Hematopoietic multipotent progenitor cell treated with erythropoietin and hydrocortisone succinate and interleukin-3 and kit ligand, for 6 days (in vitro differentiated cells): ENCODE data around the gene MGAT5B.
A peak's percentile ranks its signal among the peaks of the same experiment; 100 is the strongest.
"Not testable (repeated sequence)": the region's sequence is repeated elsewhere in the genome, so short reads cannot be mapped to it uniquely, and the experiment has no call there.

Experiments
- DNase-seq: peaks from one replicate; pipeline ENCODE4 v3.0.0-alpha.2; 2015

The MGAT5B gene, protein sequence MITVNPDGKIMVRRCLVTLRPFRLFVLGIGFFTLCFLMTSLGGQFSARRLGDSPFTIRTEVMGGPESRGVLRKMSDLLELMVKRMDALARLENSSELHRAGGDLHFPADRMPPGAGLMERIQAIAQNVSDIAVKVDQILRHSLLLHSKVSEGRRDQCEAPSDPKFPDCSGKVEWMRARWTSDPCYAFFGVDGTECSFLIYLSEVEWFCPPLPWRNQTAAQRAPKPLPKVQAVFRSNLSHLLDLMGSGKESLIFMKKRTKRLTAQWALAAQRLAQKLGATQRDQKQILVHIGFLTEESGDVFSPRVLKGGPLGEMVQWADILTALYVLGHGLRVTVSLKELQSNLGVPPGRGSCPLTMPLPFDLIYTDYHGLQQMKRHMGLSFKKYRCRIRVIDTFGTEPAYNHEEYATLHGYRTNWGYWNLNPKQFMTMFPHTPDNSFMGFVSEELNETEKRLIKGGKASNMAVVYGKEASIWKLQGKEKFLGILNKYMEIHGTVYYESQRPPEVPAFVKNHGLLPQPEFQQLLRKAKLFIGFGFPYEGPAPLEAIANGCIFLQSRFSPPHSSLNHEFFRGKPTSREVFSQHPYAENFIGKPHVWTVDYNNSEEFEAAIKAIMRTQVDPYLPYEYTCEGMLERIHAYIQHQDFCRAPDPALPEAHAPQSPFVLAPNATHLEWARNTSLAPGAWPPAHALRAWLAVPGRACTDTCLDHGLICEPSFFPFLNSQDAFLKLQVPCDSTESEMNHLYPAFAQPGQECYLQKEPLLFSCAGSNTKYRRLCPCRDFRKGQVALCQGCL

DNA sequence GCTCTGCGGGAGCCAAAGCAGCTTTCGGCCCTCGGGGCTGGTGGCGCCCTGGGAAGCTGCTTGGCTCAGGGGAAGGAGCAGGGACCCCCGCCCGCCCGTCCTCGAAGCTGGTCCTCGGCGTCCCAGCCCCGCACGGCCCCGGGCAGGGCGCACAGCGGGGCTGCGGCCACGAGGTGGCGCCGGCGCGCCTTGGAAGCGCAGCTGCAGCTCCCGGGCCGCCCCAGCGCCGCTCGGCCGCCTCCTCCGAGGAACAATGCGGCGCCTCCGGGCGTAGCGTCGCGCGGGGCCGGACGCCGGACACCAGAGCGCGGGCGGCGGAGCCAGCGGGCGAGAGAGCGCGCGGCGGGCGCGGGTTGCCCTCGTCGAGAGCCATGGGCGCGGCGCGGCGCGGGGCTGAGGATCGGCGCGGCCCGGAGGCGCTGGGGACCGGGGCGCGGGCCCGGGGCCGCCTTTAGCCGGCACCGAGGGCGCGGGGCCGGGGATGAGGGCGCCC is at the start of gene MGAT5B:
Gene MGAT5B (plus strand): TSS at position 229 of the 493 bp plus-strand sequence. CDS start 626 bp downstream, outside the sequence.
- peak; percentile 85 for DNase-seq

DNA sequence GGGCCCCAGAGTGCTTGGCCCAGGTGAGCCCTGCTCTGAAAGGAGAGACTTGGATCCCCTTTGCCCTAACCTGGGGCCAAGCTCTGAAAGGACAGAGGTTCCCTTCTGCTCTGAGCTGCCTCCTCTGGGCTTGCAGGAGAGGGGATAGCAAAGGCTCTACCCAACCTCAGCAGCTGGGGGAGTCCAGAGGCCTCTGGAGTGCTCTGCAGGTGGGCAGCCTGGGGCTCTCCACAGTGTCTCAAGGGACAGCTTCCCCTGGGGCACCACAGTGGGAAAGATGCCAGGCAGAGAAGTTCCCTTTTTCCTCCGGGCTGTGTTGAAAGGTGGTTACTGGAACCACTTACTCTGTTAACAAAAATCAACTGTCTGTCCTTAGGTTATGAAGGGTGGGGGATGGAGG is 48.2 kb upstream of the MGAT5B start:
- DNase-seq, result no peak

DNA sequence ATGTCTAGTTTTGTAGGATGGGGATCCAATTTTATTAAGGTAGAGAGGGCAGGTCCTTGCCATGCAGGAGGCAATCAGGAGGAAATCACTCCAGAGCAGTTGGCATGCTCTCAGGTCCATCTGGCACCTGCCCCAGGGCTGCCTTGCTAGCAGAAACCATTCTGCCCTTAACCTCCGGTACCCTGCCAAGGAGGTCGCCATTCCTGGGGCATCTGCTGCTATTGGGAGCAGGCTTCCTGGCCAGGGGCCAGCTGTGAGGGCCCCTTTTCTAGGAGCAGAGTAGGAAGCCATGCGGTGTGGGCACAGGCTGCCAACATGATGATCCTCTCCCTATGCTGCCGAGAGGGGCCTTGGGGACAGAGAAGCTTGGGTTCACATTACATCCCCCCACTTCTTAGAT is 47.6 kb upstream of the MGAT5B start:
- no peak for DNase-seq

DNA sequence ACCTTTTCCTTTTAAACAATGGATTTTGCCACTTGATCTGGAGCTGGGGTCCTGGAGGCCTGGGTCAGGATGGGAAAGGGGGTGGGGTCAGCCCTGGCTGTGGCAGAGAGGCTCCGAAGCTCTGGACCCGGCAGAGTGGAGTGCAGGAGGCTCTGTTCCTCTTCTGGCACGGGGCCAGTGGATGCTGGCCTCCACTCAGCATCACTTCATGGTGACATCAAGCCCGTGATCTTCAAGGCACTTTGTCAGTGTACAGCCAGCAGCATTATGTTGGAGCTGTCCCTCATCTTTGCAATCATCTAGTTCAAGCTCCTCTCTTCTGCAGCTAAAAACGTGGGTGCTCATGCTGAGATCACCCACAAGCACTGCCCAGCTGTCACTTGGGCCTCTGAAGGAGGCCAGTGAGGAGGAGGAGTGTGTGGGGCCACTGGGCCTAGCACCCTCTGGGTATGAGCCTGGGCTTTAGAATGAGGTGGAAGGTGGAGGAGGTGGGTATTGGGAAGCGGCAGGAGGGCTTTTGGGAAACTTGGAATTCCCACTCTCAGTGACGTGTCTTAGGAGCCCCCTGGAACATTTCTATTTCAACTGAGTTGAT is 45.9 kb upstream of the MGAT5B start:
- no peak for DNase-seq

DNA sequence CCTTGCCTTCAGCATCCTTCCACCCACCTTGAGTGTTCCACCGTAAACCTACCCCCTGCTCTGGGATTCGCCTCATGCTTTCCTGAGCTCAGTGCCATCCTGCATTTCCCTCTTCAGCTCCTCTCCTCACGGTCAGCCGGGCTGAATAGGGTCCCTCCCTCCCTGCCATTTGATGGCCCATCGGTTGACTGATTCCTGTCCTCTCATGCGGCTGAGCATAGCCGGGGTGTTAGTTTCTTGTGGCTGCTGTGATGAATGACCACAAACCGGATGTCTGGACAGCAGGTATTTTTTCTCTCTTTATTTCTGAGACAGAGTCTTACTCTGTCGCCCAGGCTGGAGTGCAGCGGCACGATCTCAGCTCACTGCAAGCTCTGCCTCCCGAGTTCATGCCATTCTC is 44.1 kb upstream of the MGAT5B start:
- no peak for DNase-seq

DNA sequence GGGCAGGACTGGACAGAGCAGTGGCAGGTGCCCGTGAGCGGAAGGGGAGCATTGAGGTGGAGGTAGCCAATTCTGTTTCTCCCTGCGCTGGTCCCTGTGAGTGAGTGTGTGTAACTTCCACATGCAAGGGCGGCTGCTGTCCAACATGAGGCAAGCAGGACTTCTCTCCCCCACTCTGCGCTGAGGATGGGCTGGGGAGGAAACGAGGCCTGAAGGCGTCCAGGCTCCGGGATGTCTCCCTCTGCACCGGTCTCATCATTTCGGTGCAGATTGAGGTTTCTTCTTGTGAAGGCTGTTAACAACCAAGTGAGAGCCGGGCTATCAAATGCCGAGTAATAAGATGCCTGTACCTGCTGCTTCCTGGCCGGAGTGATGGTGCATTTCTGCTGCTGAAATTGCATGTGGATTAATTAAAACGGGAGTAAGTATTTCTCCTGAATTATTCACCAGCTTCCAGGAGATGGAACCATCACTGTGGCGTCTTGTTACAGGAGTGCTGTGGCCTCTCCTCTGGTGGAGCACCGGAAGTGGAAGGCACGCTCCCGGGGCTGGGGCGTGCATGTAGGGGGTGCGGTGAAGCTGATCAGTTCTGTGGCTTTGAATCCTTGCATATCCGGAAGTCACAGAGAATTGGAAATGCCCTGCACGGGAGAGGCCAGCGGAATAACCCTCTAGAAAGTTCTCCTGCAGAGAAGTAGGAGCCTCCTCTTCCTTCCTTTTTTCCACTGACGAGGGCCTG is 41.7 kb upstream of the MGAT5B start:
- DNase-seq, result no peak

DNA sequence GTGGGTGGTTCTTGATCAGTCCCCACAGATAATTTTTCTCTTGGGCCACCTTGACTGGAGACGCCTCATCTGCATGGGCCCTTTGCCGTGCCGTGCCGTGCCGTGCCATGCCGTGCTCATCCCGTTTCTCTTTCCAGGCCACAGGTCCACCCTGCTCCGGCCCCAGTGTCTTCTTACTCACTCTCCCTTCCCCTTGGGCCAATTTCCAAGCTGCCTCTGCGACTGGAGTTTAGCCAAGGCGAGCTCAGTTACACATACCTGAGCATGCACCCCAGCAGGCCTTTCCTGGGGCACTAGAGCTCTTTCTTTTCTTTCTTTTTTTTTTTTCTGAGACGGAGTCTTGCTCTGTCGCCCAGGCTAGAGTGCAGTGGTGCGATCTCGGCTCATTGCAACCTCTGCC is 40.5 kb upstream of the MGAT5B start:
- DNase-seq, result no peak

DNA sequence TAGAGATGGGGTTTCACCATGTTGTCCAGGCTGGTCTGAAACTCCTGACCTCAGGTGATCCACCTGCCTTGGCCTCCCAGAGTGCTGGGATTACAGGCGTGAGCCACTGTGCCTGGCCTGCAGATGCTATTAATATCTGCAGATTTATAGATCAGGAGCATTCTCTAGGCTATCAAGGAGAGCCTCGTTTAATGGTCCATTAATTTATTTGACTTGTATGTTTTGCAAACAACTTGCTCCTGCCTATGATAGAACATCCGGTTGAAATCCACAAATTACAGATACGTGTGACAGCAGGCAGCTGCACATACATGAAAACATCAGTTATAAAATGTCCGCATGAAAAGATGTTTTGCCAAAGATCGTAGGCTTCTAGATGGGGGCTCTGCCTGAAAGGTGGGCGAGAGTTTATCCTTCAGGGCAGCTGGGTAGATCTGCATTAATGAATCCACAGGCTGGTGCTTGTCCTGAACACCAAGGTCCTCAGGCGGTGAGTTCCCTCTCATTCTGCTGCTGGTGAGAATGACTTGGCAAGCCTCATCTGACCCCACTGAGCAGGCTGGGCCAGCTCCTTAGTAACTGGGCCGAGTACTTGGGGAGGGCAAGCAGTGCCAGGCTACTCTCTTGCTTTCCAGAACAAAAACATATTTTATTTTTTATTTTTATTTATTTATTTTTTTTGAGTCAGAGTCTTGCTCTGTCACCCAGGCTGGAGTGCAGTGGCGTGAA is 37.1 kb upstream of the MGAT5B start:
- no peak for DNase-seq

DNA sequence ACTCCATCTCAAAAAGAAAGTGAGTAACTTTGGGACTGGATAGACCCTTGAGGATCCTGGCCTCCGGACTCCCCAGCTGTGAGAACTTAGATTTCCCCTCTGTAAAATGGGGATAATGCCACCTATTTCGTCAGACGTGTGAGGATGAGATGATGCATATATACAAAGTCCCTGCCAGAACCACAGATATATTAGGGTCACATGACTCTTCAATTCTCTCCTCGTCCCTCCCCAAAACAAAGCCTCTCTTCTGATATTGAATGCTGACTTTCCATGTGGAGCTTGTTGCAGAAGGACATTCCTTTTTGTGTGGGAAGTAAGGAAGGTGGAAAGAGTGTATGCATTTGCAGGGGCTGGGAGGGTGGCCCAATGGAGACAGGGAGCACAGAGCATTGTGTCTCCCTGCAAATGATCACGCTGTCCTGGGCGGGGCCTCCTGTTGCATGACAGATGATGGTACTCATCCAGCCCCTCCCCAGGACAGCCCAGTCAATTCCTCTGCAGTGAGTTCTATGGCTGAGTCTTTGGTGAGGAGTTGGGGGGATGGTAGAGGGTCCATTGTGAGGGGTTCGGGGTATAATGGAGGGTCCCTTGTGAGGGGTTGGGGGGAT is 35.1 kb upstream of the MGAT5B start:
- no peak for DNase-seq

DNA sequence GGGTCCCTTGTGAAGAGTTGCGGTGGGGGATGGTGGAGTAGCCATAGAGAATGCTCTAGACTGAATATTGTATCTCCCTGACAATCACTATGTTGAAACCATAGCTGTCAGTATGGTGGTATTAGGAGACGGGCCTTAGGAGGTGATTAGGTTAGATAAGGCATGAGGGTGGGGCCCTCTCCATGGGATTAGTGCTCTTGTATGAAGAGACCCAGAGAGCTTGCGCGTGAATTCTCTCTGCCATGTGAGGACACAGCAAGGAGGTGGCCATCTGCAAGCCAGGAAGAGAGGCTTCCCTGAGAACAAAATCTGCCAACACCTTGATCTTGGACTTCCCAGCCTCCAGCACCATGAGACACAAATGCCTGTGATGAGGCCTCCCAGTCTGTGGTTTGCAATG is 34.5 kb upstream of the MGAT5B start:
- no peak for DNase-seq

DNA sequence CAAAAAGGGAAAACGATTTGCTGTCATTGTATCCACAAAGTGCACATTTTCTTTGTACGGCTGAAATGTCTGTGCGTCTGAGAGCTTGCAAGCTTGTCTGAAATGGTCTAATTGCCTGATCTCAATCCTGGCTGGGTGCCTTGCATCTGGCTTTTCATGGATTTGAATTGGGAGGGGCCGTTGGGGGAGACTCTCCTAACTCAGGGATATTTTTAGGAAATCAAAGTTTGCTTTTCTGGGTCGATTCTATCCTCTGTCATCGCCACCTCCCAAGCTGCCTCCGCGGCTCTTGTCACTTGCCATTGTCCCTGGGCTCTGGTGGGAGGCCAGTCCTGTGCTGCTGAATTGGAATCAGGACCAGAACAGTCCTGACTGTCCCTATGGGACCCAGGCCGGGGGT is 33.3 kb upstream of the MGAT5B start:
- no peak for DNase-seq

DNA sequence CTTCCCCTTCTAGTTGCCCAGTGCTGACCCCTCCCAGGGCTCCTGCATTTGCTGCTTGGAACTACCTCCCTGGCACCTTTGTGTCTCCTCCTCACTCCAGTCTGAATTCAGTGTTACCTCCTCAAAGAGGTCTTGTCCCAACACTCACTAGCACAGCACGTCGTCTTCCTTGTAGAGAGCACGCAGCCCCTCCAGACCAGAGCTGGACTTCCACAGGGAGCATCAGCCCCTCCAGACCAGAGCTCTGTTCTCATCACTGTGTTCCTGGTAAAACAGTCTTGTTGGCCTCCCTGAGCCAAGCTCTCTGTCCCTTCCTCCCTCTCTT is 27.8 kb upstream of the MGAT5B start:
- no peak for DNase-seq

DNA sequence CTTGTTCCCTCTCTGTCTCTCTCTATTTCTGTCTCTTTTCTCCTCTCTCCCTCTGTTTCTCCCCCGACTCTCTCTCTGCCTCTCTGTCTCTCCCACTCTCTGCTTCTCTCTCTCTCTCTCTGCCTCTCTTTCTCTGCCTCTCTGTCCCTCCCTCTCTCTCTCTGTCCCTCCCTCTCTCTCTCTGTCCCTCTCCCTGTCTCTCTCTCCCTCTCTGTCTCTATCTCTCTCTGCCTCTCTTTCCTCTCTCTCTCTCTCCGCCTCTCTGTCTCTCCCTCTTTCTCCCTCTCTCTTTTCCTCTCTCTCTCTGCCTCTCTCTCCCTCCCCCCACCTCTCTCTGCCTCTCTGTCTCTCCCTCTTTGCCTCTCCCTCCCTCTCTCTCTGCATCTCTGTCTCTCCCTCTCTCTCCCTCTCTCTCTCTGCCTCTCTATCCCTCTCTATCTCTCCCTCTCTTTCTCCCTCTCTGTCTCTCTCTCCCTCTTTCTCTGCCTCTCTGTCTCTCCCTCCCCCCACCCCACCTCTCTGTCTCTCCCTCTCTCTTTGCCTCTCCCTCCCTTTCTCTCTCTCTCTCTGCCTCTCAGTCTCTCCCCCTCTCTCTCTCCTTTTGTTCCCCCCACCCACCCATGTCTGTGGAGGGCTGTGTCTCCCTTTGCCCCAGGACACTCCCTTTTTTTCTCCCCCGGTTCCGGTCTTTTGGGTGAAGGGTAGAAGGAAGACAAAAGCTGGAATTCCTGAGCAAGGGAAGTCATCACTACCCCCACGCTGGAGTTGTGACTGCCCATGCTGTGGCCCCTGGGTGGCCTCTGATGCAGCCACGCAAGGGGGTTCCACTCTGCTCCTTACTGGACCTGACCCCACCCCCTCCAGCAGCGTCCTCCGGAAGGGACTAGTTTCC is 27.1 kb upstream of the MGAT5B start:
- DNase-seq, result no peak

DNA sequence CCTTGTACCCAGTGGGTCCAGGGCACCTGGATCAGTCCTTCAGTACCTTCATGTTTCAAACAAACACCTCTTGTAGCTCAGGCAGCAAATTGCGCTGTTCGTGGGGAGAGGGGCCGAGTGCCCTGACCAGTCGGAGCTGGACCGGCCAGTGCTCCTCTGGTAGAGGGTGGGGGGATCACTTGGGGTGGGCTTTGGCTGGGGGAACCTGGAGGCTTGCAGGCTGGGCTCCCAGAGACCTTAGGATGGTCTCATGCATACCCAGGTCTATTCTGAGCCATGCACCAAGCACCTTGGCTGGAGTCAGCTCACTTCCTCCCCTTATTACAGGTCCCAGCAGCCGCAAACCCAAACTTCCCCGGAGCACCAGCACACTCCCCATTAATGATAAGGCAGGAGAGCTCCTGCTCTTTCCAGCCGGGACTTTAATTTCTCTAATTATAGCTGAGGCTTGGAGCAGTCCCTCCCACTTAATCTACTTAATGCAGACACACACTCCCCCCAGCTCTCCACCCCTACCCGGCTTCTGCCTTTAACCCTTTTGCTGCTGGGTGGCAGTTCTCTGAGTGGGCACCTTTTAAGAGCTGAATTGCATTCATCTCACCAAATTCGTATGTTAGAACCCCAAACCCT is 26.3 kb upstream of the MGAT5B start:
- peak; percentile 88 for DNase-seq

DNA sequence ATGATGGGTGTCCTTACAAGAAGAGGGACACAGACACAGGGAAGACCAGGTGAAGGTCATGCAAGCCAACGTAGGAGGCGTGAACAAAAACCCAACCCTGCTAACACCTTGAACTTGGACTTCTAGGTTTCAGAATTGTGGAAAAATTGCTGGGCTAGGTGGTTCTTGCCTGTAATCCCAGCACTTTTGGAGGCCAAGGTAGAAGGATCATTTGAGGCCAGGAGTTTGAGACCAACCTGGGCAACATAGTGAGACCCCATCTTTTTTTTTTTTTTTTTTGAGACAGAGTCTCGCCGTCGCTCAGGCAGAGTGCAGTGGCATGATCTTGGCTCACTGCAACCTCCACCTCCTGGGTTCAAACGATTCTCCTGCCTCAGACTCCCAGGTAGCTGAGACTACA is 25.1 kb upstream of the MGAT5B start:
- DNase-seq, result not testable (repeated sequence)

DNA sequence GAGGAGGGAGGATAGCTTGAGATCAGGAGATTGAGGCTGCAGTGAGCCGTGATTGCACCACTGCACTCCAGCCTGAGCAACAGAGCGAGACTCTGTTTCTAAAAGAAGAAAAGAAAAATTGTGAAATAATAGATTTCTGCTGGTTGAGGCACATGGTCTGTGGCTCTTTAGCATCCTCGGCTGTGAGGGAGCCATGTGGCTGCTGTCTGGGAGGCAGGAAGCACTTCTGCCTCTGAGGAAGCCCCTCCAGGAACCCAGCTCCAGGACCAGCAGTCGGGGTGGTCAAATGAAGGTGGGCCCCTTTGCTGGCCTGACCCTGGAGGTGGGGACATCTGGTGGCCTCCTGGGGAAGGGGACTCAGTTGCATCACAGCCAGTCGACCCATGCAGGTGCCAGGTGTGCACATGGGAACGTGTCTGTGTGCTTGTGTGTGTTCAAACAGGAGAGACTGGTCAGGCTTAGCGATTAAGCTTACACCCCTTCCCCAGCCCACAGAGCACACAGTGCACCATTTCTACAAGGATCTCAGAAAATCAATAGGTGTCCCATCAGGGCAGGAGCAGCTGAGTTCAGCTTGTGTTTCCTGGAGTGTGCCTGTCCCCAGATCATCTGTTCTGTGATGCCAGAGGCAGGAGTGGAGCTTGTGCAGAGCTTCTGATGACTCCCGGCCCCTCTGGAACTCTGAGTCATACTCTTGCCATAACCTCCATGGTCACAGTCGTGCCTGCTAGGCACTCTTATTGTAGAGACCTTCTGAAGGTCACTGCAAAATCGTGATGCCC is 24.3 kb upstream of the MGAT5B start:
- peak; percentile 44 for DNase-seq

DNA sequence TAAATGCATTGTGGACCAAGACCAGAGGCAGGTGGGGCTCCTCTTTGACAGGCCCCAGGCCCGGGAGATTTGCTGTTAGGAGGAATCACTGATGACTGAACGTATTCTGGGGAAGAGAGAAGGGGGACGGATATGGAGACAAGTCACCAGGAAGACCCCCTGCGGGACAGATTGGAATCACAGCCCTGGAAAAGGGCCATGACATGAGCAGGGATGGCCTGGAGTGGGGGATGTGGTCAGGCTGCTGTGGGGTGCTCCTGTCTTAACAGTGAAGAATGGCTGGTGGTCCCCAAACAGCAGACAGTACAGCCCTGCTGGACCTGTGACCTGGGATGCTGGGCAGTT is 23.7 kb upstream of the MGAT5B start:
- DNase-seq, result no peak

DNA sequence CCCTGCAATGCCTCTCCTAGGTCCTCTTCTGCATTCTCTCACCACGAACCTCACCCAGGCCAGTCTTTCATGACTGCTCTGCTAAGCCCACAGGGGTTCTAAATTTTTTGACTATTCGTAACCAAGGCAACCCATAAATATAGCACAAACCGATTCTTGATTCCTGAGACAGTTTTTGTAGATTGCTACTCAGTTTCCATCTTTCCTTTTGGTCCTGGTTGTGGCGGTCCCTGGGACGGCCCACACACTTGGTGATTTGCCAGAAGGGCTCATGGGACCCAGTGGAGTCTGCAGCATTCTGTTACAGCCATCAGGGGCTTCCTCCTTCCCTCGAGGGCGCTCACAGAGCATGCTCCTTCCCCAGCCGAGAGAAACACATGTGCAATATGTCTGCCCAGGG is 23.4 kb upstream of the MGAT5B start:
- no peak for DNase-seq

DNA sequence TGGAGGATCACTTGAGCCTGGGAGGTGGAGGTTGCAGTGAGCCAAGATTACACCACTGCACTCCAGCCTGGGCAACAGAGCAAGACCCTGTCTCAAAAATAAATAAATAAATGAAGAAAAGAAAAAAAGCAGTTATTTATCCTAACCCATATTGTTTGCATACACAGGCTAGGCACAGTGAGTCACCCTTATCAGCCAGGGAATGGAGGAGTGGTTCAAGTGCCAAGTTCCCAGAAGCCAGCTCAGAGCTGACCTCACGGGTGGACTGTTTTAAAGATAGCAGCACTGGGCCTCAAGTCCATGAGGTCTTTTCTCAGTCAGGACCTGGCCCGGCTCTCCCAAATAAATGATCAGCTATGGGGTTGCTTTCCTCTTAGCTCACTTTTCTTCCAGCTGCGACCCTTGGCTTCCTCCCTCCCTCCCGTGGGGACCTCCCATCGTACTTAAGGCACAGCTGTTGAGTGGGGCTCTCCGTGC is 22.6 kb upstream of the MGAT5B start:
- peak; percentile 83 for DNase-seq

DNA sequence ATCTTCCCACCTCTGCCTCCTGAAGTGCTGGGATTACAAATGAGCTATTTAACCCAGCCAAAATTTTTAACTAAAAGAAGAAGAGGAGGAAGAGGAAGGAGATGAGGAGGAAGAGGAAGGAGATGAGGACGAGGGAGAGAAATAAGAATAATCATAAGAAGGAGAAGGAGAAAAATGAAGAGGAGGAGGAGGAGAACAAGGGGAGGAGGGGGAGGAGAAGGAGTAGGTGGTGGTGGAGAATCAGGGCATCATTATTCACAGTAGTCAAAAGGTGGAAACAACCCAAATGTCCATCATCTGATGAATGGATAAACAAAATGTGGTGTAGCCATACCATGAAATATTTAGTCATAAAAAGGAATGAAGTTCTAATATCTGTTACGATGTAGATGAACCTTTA is 21.2 kb upstream of the MGAT5B start:
- DNase-seq, result no peak
